Vagina (tissue), 2 donors: Measurements from ENCODE around the gene MAPK14.

Experiments used
- POLR2A ChIP-seq, 2 donors: fragments of 450-650 bp; IDR thresholded peaks; one replicate each; pipeline ENCODE4 v1.6.1; 2017; ENCODE audit warnings: antibody characterized with exemption in 2 of 2, mild to moderate bottlenecking in 2 of 2, moderate library complexity in 2 of 2
- POLR2AphosphoS5 ChIP-seq, 2 donors: sonication (generic); formaldehyde crosslinking; IDR thresholded peaks; one replicate each; pipeline ENCODE4 v1.9.0; 2017; ENCODE audit warnings: antibody characterized with exemption in 2 of 2, mild to moderate bottlenecking in 2 of 2, low read depth in 1 of 2; ENCODE audit not compliant: insufficient read depth in 1 of 2

DNA sequence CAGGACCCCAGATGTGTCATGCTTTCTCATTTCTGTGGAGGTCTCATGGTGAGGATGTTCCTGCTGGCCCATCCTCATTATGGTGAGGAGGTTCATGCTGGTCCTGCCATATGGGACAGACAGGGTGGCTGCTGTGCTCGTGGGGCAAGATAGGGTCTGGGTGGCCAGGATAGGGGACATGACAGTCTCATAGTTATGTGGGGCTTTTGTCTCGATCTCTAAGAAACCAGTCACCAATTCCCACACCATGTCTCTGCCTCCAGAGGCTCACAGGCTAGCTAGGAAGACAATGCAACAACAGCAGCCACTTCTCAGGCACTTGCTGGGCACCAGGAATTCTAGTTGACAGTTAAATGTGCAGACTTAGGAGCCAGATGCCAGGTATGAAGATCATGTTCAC is 98.5 kb downstream of the MAPK14 start:
- TF ChIP-seq POLR2AphosphoS5 (IDR thresholded peaks at IDR 0.05; ENCODE audit: insufficient read depth in 1 of 2, low read depth in 1 of 2), result no peak
- no peak for TF ChIP-seq POLR2A (IDR thresholded peaks at IDR 0.05)
